ENCODE data around the gene AGAP9.
A peak's percentile ranks its signal among the peaks of the same experiment; 100 is the strongest.
"Not testable (repeated sequence)": the region's sequence is repeated elsewhere in the genome, so short reads cannot be mapped to it uniquely, and the experiment has no call there.

Gene AGAP9

GRCh38 chr10:47523475-47523874 lies at the start of gene AGAP9:
TSS of gene AGAP9 (minus strand) at chr10:47523638. CDS start at chr10:47523526, 112 bp downstream.
- not testable (repeated sequence) for DNase-seq

GRCh38 chr10:47571138-47571912 lies 47.9 kb upstream of the AGAP9 start:
- DNase-seq = not testable (repeated sequence)

DNA sequence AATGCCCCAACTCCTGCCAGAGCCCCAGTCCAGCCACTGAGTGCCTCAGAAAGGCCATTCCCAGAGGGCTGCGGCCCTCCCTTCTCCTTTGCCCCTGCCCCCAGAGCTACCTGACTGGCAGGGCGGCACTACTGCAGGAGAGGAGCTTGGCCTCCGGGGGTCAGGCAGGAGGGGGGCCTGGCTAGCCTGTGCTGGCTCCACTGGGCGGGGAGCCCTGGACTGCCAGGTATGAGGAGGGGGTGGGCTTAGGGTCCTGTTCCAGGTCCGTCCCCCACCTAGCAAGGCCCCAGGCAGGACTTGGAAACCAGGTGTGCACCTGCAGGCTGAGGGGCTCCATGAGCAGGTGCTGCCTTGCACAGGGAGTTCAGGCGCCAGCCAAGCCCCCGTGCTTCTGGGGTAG lies 43.3 kb upstream of the AGAP9 start:
- DNase-seq = not testable (repeated sequence)

DNA sequence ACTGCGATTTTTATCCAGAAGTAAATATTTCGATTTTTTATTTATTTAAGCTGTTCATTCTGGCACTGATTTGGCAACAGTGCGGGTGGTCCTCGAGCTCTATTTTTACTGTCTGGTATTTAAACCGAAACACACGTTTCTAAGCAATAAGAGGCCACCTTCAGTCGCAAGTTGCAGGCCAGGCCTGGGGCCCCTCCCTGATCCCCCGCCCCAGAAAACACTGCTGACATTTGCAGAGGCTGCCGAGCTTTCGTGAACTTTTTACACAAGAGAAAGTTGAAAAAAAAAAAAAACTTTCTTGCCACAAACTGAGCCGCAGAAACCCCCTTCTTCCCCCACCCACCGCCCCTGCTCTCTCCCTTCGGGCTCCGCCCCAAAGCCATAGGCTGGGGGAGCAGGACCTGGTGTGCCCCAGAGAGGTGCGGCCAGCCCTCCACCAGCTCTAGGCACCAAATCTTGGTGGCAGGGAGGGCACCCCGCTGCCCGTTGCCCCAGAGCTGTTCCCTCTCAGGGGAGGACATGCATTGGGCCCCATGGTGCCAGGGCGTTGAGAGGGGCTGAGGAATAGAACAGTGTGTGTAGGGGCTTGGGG lies 42.8 kb upstream of the AGAP9 start:
- not testable (repeated sequence) for DNase-seq

GRCh38 chr10:47565517-47565920 lies 42.1 kb upstream of the AGAP9 start:
- DNase-seq = not testable (repeated sequence)

DNA sequence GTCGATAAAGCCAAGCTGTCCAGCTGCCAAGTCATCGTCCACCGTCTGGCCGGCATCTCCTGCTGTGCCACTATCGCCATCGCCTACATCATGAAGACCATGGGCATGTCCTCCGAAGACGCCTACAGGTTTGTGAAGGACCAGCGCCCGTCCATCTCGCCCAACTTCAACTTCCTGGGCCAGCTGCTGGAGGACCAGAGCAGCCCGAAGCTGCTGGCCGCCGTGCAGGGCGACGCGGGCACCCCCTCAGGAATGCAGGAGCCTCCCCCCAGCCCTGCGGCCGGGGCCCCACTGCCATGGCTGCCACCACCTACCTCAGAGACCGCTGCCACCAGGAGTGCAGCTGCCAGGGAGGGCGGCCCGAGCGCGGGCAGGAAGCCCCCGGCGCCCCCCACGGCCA lies 41.5 kb upstream of the AGAP9 start:
- not testable (repeated sequence) for DNase-seq

DNA sequence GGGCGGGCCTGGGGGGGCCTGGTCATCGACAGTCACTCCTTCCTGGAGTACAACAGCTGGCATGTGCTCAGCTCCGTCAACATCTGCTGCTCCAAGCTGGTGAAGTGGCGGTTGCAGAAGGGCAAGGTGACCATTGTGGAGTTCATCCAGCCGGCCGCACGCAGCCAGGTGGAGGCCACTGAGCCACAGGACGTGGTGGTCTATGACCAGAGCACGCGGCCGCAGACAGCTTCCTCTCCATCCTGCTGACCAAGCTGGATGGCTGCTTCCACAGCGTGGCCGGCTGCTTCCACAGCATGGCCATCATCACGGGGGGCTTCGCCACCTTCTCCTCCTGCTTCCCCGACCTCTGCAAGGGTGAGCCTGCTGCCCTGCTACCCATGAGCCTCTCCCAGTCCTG lies 40.9 kb upstream of the AGAP9 start:
- not testable (repeated sequence) for DNase-seq

DNA sequence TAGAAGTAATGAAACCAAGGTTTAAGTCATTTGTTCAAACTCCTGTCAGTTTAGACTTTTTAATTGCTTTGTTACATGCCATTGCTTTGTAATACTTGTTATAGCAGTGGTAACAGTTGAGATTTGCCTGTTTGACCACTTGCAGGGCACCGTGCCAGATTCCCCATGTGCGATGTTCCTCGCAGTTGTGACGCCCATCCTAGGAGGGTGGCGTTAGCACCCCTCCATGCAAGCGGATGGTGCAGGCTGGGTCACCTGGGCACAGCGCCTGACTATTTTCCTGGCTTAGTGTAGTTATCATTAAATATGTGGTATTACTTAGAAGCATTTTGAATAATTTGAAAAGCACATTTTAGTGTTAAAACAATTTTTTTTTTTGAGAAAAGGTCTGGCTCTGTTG lies 37.0 kb upstream of the AGAP9 start:
- not testable (repeated sequence) for DNase-seq

DNA sequence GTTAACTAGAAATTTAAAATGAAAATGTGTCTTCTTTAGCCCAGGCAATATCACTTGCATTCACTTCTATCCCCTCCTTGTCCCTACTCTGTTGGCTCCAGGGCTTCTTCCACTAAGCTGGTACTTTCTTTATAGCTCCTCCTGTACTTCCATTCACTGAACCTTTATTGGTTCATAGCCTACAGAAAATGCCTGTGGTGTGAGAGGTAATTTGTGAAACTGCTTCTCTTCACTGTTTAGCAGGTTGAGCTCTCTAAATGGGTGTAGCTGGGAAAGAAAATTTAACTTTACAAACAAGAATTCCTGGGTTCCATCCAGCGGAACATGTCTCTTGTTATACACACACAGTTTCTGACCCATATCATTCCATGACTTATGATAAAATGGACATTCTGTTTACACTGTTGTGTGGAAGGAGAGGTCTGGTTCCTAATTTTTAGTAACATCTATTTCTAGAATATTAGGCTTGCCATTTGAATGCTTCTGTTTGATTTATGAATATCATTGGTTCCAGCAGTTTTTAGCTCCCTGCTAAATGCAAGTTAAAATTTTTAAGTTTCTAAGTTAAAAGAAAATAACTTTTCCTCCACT lies 36.4 kb upstream of the AGAP9 start:
- not testable (repeated sequence) for DNase-seq

GRCh38 chr10:47558109-47558508 lies 34.7 kb upstream of the AGAP9 start:
- not testable (repeated sequence) for DNase-seq

- not testable (repeated sequence) for DNase-seq
These were observed 34.2 kb upstream of the AGAP9 start for GRCh38 chr10:47557616-47558015.

DNA sequence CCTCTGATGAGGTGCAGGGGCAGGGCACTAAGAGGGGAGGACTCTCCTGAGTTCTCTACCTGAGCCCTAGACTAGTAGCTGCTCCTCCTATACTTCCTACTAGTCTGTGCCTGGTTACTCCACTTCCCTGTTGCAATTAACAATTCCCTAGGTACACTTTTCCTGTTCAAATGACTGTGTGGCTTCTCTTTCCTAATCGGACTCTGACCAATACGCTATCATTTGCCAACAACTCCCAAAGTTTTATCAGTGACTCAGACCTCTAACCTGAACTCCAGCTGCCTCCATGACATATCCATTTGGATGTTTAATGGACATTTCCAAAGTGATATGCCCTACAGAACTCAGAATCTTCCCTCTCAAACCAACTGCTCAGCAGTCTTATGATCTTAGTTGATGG lies 31.9 kb upstream of the AGAP9 start:
- DNase-seq = not testable (repeated sequence)

DNA sequence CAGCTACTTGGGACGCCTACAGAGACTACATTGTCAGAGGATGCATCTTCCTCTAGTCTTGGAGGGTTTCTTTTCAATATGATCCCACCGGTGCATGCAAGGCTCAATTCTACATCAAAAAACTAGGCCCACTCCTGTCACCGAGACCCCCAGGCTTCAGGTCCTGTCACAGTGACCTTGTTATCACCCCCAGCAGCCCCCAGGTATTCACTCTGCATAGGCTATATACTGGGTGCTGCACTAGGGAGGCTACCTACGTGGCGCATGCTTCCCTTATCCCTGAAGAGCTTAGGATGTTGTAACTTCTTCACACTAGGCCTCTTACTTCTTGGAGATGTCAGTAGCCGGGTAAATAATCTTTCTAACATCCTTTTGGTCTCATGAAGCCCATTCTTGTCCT lies 31.1 kb upstream of the AGAP9 start:
- not testable (repeated sequence) for DNase-seq

DNA sequence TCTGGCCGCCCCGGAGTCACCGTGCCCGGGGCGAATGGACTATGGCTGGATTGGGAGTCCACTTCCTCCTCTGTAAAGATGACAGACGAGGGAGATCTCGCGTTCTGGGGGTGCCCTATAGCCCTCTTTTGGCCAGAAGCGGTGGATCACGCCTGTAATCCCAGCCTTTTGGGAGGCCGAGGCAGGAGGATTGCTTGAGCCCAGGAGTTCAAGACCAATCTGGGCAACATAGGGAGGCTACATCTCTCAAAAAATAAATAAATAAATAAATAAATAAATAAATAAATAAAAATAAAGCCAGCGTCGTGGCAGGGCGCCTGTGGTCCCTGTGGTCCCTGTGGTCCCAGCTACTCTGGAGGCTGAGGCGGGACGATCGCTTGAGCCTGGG lies 30.4 kb upstream of the AGAP9 start:
- not testable (repeated sequence) for DNase-seq

DNA sequence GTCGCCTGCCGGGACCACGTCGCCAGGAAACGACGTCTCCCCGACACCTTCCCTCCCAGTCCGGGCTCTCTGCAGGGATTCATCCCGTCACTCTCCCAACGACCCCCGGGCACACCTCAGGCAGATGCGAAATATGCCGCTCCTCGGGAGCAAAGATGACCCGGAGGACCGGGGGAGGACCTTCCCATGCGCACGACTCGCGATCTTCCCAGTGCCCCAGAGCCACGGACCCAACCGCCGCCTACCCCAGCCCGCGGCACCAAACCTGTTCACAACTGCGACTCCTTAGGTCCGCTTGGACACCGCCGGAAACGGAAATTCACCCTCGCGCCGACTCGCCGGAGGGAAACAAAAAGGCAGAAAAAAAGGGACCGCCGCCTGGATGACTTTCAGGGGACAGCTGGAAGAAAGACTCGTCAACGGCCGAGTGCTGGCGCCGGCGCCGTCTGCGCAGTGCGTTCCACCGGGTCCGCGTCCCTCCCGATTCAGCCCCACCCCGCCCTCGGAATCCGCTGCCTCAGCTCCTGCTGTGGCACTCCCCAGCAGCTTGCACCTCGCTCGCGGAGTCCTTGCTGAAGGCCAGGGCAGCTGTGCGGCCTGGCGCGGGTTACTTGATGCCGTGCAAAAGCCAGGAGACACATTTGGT lies 29.9 kb upstream of the AGAP9 start:
- peak; percentile 25 to 73 for DNase-seq

GRCh38 chr10:47552719-47553118 lies 29.3 kb upstream of the AGAP9 start:
- peak in 1 of 2 experiments; percentile 49 for DNase-seq

- not testable (repeated sequence) for DNase-seq
These were observed 23.8 kb upstream of the AGAP9 start for GRCh38 chr10:47547286-47547685.

DNA sequence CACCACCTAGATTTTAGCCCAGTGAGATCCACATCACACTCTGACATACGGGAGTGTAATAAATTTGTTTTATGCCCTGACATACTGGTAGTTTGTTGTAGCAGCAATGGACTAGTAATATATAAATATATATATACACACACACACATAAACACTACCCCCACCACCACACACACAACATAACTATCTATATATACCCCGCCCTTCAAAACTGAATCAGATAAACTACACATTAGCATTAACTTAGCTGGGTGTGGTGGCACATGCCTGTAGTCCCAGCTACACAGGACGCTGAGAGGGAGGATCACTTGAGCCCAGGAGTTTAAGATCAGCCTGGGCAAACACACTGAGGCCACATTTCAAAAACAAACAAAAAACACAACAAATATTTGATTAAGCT lies 13.0 kb upstream of the AGAP9 start:
- DNase-seq = not testable (repeated sequence)

- DNase-seq = not testable (repeated sequence)
These were observed 21.1 kb downstream of the AGAP9 start for GRCh38 chr10:47502313-47502712.

GRCh38 chr10:47494226-47494625 lies 29.2 kb downstream of the AGAP9 start:
- not testable (repeated sequence) for DNase-seq

GRCh38 chr10:47491600-47491999 lies 31.8 kb downstream of the AGAP9 start, which contains the start of gene FAM25G:
TSS of gene FAM25G (minus strand) at chr10:47491700. CDS start at chr10:47491674, 26 bp downstream.
- DNase-seq = not testable (repeated sequence)

GRCh38 chr10:47489630-47490029 lies 33.8 kb downstream of the AGAP9 start:
- not testable (repeated sequence) for DNase-seq

DNA sequence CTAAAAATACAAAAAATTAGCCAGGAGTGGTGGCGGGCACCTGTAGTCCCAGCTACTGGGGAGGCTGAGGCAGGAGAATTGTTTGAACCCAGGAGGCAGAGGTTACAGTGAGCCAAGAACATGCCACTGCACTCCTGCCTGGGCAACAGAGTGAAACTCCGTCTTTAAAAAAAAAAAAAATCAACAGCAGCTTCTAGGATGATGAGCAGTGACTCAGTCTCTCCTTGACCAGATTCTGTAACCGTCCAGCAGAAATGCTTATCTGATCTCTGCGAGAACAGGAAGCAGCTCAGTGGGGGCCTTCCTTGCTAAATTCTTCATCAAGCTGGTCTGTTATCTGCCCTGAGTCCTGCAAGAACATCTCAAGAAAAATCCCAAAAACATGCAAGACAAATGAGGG lies 37.5 kb downstream of the AGAP9 start:
- not testable (repeated sequence) for DNase-seq
